HG03097 (cell line): Measurements from ENCODE around the gene B4GALT1.
A peak's percentile ranks its signal among the peaks of the same experiment; 100 is the strongest.
"Not testable (repeated sequence)": the region's sequence is repeated elsewhere in the genome, so short reads cannot be mapped to it uniquely, and the experiment has no call there.

Source experiments
- ATAC-seq: cut with Tn5 transposase; IDR thresholded peaks from one replicate; pipeline ENCODE4 v1.9.1; 2021; ENCODE audit not compliant: unreplicated experiment, low FRiP score

B4GALT1 gene

GRCh38 chr9:33163433-33164137, 3.6 kb downstream of the B4GALT1 start:
- no peak for ATAC-seq

GRCh38 chr9:33162721-33163311, 4.3 kb downstream of the B4GALT1 start:
- ATAC-seq: no peak

GRCh38 chr9:33161589-33162132, 5.5 kb downstream of the B4GALT1 start:
- ATAC-seq: no peak

GRCh38 chr9:33161011-33161588, 6.0 kb downstream of the B4GALT1 start:
- ATAC-seq: no peak

- ATAC-seq: not testable (repeated sequence)
Observed at GRCh38 chr9:33160446-33160845, 6.7 kb downstream of the B4GALT1 start.

GRCh38 chr9:33159777-33160127, 7.4 kb downstream of the B4GALT1 start:
- peak; percentile 30 for ATAC-seq

GRCh38 chr9:33158843-33159776, 8.0 kb downstream of the B4GALT1 start:
- ATAC-seq: peak; percentile 24

- no peak for ATAC-seq
Observed at GRCh38 chr9:33157960-33158842, 8.9 kb downstream of the B4GALT1 start.

- ATAC-seq: no peak
Observed at GRCh38 chr9:33155393-33155792, 11.7 kb downstream of the B4GALT1 start.

- ATAC-seq: no peak
Observed at GRCh38 chr9:33154371-33154770, 12.8 kb downstream of the B4GALT1 start.

- ATAC-seq: no peak
Observed at GRCh38 chr9:33153666-33154065, 13.5 kb downstream of the B4GALT1 start.

GRCh38 chr9:33153001-33153400, 14.1 kb downstream of the B4GALT1 start:
- no peak for ATAC-seq

GRCh38 chr9:33151601-33152000, 15.5 kb downstream of the B4GALT1 start:
- no peak for ATAC-seq

- ATAC-seq: no peak
Observed at GRCh38 chr9:33151007-33151557, 16.1 kb downstream of the B4GALT1 start.

- ATAC-seq: no peak
Observed at GRCh38 chr9:33148367-33149014, 18.6 kb downstream of the B4GALT1 start.

GRCh38 chr9:33147416-33148169, 19.5 kb downstream of the B4GALT1 start:
- ATAC-seq: no peak

GRCh38 chr9:33146298-33146697, 20.8 kb downstream of the B4GALT1 start:
- no peak for ATAC-seq

GRCh38 chr9:33144551-33144950, 22.6 kb downstream of the B4GALT1 start:
- ATAC-seq: no peak
